ENCODE results near the gene TMC1. TPM values are rescaled to one million over a fixed set of nuclear protein-coding genes. Genes with fewer than 3 reads are reported as not detected.

The TMC1 gene
- 1.6 and 3.2 TPM in 2 replicates for total RNA-seq

DNA sequence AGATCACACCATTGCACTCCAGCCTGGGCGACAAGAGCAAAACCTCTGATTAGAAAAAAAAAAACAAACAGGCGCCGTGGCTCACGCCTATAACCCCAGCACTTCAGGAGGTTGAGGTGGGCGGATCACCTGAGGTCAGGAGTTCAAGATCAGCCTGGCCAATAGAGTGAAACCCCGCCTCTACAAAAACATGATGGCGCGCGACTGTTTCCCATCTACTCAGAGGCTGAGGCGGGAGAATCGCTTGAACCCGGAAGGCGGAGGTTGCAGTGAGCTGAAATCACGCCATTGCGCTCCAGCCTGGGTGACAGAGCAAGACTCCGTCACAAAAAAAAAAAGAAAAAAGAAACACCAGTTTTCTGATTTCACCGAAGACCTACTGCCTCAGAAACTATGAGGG is at the start of gene TMC1:
Gene TMC1, plus strand, starts transcription at position 193 of the 400 bp plus-strand sequence. CDS start 127,041 bp downstream, outside the sequence.

Other genes starting within 250 kb of the TMC1 start
- gene ZFAND5, start 156.4 kb upstream of the TMC1 start, total RNA-seq = 82.2 and 83.2 TPM in 2 replicates